Kidney (tissue), 14 donors: ENCODE data around the gene MTRFR. TPM values are rescaled to one million over a fixed set of nuclear protein-coding genes. Genes with fewer than 3 reads are reported as not detected.
"Not testable (repeated sequence)": the region's sequence is repeated elsewhere in the genome, so short reads cannot be mapped to it uniquely, and the experiment has no call there.

ENCODE experiments used
- DNase-seq, 5 donors: peaks; one replicate each; pipeline ENCODE4 v3.0.0-alpha.2; 2013 to 2020
- FAIRE-seq: peaks from 2 replicates; lab custom pipeline; 2012; peaks lifted over from hg19 to GRCh38; lab: Jason Lieb, UNC
- H3K27ac ChIP-seq, 2 donors: one replicate each; pipeline ENCODE4 v1.7.0; 2013; ENCODE audit warnings: low read depth in 2 of 2, low read length in 2 of 2, inconsistent platforms in 1 of 2
- H3K27me3 ChIP-seq: one replicate; pipeline ENCODE4 v1.7.1; 2013; ENCODE audit warnings: low read length, inconsistent platforms; ENCODE audit not compliant: control insufficient read depth, insufficient read depth
- H3K36me3 ChIP-seq, 3 donors: one replicate each; pipeline versions ENCODE4 v1.7.0 to v1.7.1; 2013; ENCODE audit warnings: low read length in 3 of 3, control low read depth in 1 of 3, inconsistent platforms in 1 of 3; ENCODE audit not compliant: insufficient read depth in 3 of 3, control insufficient read depth in 2 of 3
- H3K4me1 ChIP-seq, 3 donors: one replicate each; pipeline versions ENCODE4 v1.7.0 to v1.7.1; 2013; ENCODE audit warnings: low read length in 3 of 3, inconsistent platforms in 1 of 3, low read depth in 1 of 3; ENCODE audit not compliant: control insufficient read depth in 2 of 3, insufficient read depth in 2 of 3
- H3K4me3 ChIP-seq, 3 donors: one replicate each; pipeline versions ENCODE4 v1.7.0 to v1.8.1; 2013; ENCODE audit warnings: low read length in 3 of 3, control low read depth in 1 of 3, inconsistent platforms in 1 of 3
- H3K9ac ChIP-seq, 3 donors: one replicate each; pipeline versions ENCODE4 v1.7.0 to v1.7.1; 2013; ENCODE audit warnings: low read length in 3 of 3, control low read depth in 1 of 3, inconsistent platforms in 1 of 3
- H3K9me3 ChIP-seq, 3 donors: one replicate each; pipeline versions ENCODE4 v1.7.0 to v1.7.1; 2013; ENCODE audit warnings: low read length in 3 of 3, control low read depth in 1 of 3, inconsistent platforms in 1 of 3; ENCODE audit not compliant: control insufficient read depth in 2 of 3, insufficient read depth in 1 of 3
- CTCF ChIP-seq: IDR thresholded peaks from 3 replicates; pipeline ENCODE4 v1.5.1; 2012; ENCODE audit warnings: mild to moderate bottlenecking, moderate library complexity, borderline replicate concordance; ENCODE audit not compliant: insufficient read depth; ENCODE audit errors: extremely low read depth
- intact Hi-C: fragments of 100-400 bp; cut with DNase I; formaldehyde crosslinking; loops from one replicate; pipeline ENCODE4 v1.11.1; 2022
- polyA plus RNA-seq: library from polyadenylated mRNA; stranded (reverse); fragments of 350-450 nt; fragmentation: Illumina TruSeq; extraction: RNeasy Lipid Tissue Mini Kit (QIAGEN cat#74804); gene quantifications from one replicate; pipeline ENCODE4 v1.2.3, GENCODE V29; 2014; ENCODE audit warnings: low read depth, low replicate concordance; ENCODE audit not compliant: insufficient read depth
- total RNA-seq: library from RNA; stranded (reverse); fragmentation: NEBNext Ultra II Directional; extraction: Animal tissue kit (Norgen Biotek cat#: 25700); gene quantifications from one replicate; pipeline ENCODE4 v1.2.1, GENCODE V29; 2021
- donor health status: control.
- donor health status: control.
- donor health status: control.
- donor health status: control.
- donor health status: control.
- donor health status: DM: yes; HTN: yes; CAD: no.
- donor health status: Normal renal cell carcinoma (clear cell type).

MTRFR gene
- total and polyA plus RNA-seq, 2 donors from 2014 or later = 12.8 to 17.8 TPM

GRCh38 chr12:123243671-123244262, 10.5 kb downstream of the MTRFR start:
- Histone ChIP-seq H3K27me3 (no peaks in the 10 kb centered on the region), H3K9ac (no peak overlapping the region), H3K4me3 (no peak overlapping the region), H3K4me1 (peaks cover 0 to 4% (median 0%) of the 10 kb centered on the region in 3 donors), H3K36me3 (no peaks in the 10 kb centered on the region), H3K27ac (no peak overlapping the region), H3K9me3 (no peaks in the 10 kb centered on the region)
- DNase-seq (peak in 3 of 5 donors; percentile 52 to 79 (median 68)), FAIRE-seq (no peak)
- TF ChIP-seq CTCF = no peak
- intact Hi-C loops = no loop called here

- FAIRE-seq = no peak
Observed at GRCh38 chr12:123245678-123246077, 12.4 kb downstream of the MTRFR start.

GRCh38 chr12:123248129-123248528, 14.9 kb downstream of the MTRFR start:
- H3K4me3 ChIP-seq, H3K27me3 ChIP-seq, H3K36me3 ChIP-seq, DNase-seq, FAIRE-seq, H3K9ac ChIP-seq, intact Hi-C loops, H3K27ac ChIP-seq, H3K9me3 ChIP-seq: not testable (repeated sequence)
- peaks cover 0 to 18% (median 16%) of the 10 kb centered on the region in 3 donors for H3K4me1 ChIP-seq

More at GRCh38 chr12:123245678-123246077, 12.4 kb downstream of the MTRFR start:
- no peak overlapping the region for H3K9ac ChIP-seq
- H3K4me3 ChIP-seq = no peak overlapping the region
- H3K9me3 ChIP-seq = no peaks in the 10 kb centered on the region
- TF ChIP-seq CTCF = no peak
- intact Hi-C loops = no loop called here
- DNase-seq = no peak
- H3K36me3 ChIP-seq = no peaks in the 10 kb centered on the region
- no peaks in the 10 kb centered on the region for H3K27me3 ChIP-seq
- H3K4me1 ChIP-seq = peaks cover 0 to 8% (median 3%) of the 10 kb centered on the region in 3 donors
- no peak overlapping the region for H3K27ac ChIP-seq

GRCh38 chr12:123248996-123249741, 15.9 kb downstream of the MTRFR start:
- FAIRE-seq, H3K9me3 ChIP-seq, H3K27me3 ChIP-seq, H3K36me3 ChIP-seq, intact Hi-C loops, H3K27ac ChIP-seq, H3K4me3 ChIP-seq, H3K9ac ChIP-seq, DNase-seq: not testable (repeated sequence)
- peaks cover 0 to 18% (median 16%) of the 10 kb centered on the region in 3 donors for H3K4me1 ChIP-seq
